Chondrocyte (in vitro differentiated cells): ENCODE measurements around the gene C11orf68. TPM values are rescaled to one million over a fixed set of nuclear protein-coding genes. Genes with fewer than 3 reads are reported as not detected.
"Not testable (repeated sequence)": the region's sequence is repeated elsewhere in the genome, so short reads cannot be mapped to it uniquely, and the experiment has no call there.

Source experiments
- DNase-seq: peaks from one replicate; pipeline ENCODE4 v3.0.0; 2021; ENCODE audit warnings: mixed read lengths, low spot score
- H3K27ac Mint-ChIP-seq: one replicate; pipeline ENCODE4 v1.8.0; 2021; ENCODE audit warnings: mild to moderate bottlenecking, moderate library complexity, mixed read lengths; ENCODE audit not compliant: unreplicated experiment
- H3K27me3 Mint-ChIP-seq: 2 replicates; pipeline ENCODE4 v1.8.0; 2021; ENCODE audit warnings: low read depth, mixed read lengths
- H3K36me3 Mint-ChIP-seq: 2 replicates; pipeline ENCODE4 v1.8.0; 2021; ENCODE audit warnings: low read depth, mixed read lengths
- H3K4me1 Mint-ChIP-seq: 2 replicates; pipeline ENCODE4 v1.8.0; 2021; ENCODE audit warnings: low read depth, mild to moderate bottlenecking, mixed read lengths
- H3K4me3 Mint-ChIP-seq: one replicate; pipeline ENCODE4 v1.8.0; 2021; ENCODE audit warnings: mild to moderate bottlenecking, moderate library complexity, mixed read lengths; ENCODE audit not compliant: unreplicated experiment
- H3K9me3 Mint-ChIP-seq: 2 replicates; pipeline ENCODE4 v1.8.0; 2021; ENCODE audit warnings: low read depth, mixed read lengths
- total RNA-seq: library from RNA; stranded (reverse); gene quantifications from 3 replicates; pipeline ENCODE4 v1.2.1, GENCODE V29; 2021
- TF ChIP-seq, protein P1 (sequence below): fragments of 200-600 bp; sonication (generic); IDR thresholded peaks from 2 replicates; pipeline ENCODE4 v1.5.0; 2021; ENCODE audit warnings: antibody characterized with exemption, mild to moderate bottlenecking, moderate library complexity

The C11orf68 gene
- total RNA-seq, 1 donor from 2014 or later, result 68.8 TPM

DNA sequence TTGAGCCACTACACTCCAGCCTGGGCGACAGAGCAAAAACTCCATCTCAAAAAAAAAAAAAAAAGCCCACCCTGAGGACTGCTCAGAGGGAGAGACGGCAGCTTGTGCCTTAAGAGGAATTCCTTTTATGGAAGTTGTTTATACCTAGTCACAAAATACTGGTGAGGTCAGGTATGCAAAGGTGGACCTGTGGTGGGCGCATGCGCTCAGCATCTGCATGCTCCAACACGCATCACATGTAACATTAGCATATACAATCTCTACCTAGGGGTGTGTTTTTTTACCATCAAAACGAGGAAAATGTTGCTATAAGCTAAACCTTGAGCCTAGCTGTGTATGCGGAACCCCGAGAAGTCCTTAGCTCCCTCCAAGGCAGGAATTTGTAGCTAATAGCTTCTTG lies 35.9 kb upstream of the C11orf68 start:
- H3K27me3 Mint-ChIP-seq, result no peaks in the 10 kb centered on the region
- H3K9me3 Mint-ChIP-seq, result no peaks in the 10 kb centered on the region
- TF ChIP-seq, protein P1, sequence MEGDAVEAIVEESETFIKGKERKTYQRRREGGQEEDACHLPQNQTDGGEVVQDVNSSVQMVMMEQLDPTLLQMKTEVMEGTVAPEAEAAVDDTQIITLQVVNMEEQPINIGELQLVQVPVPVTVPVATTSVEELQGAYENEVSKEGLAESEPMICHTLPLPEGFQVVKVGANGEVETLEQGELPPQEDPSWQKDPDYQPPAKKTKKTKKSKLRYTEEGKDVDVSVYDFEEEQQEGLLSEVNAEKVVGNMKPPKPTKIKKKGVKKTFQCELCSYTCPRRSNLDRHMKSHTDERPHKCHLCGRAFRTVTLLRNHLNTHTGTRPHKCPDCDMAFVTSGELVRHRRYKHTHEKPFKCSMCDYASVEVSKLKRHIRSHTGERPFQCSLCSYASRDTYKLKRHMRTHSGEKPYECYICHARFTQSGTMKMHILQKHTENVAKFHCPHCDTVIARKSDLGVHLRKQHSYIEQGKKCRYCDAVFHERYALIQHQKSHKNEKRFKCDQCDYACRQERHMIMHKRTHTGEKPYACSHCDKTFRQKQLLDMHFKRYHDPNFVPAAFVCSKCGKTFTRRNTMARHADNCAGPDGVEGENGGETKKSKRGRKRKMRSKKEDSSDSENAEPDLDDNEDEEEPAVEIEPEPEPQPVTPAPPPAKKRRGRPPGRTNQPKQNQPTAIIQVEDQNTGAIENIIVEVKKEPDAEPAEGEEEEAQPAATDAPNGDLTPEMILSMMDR, result no peak
- no peaks in the 10 kb centered on the region for H3K36me3 Mint-ChIP-seq
- H3K4me3 Mint-ChIP-seq, result no peak overlapping the region
- no peak overlapping the region for H3K27ac Mint-ChIP-seq
- H3K4me1 Mint-ChIP-seq, result no peaks in the 10 kb centered on the region
- no peak for DNase-seq

- Mint-ChIP-seq H3K9me3 (no peaks in the 10 kb centered on the region), H3K27me3 (peaks cover 3% of the 10 kb centered on the region), H3K4me1 (no peaks in the 10 kb centered on the region), H3K27ac (no peak overlapping the region), H3K4me3 (no peak overlapping the region), H3K36me3 (no peaks in the 10 kb centered on the region)
- TF ChIP-seq, protein P1, result no peak
- no peak for DNase-seq
Observed at GRCh38 chr11:65953471-65953870, 34.6 kb upstream of the C11orf68 start.

GRCh38 chr11:65952052-65952521 lies 33.2 kb upstream of the C11orf68 start:
- no peaks in the 10 kb centered on the region for H3K4me1 Mint-ChIP-seq
- H3K4me3 Mint-ChIP-seq, result no peak overlapping the region
- no peak for DNase-seq
- H3K27ac Mint-ChIP-seq, result no peak overlapping the region
- peaks cover 3% of the 10 kb centered on the region for H3K27me3 Mint-ChIP-seq
- TF ChIP-seq, protein P1, result no peak
- no peaks in the 10 kb centered on the region for H3K9me3 Mint-ChIP-seq
- H3K36me3 Mint-ChIP-seq, result no peaks in the 10 kb centered on the region

GRCh38 chr11:65951641-65952040 lies 32.8 kb upstream of the C11orf68 start:
- DNase-seq, H3K27ac Mint-ChIP-seq, H3K9me3 Mint-ChIP-seq, H3K27me3 Mint-ChIP-seq, H3K4me3 Mint-ChIP-seq, H3K36me3 Mint-ChIP-seq, H3K4me1 Mint-ChIP-seq: not testable (repeated sequence)

DNA sequence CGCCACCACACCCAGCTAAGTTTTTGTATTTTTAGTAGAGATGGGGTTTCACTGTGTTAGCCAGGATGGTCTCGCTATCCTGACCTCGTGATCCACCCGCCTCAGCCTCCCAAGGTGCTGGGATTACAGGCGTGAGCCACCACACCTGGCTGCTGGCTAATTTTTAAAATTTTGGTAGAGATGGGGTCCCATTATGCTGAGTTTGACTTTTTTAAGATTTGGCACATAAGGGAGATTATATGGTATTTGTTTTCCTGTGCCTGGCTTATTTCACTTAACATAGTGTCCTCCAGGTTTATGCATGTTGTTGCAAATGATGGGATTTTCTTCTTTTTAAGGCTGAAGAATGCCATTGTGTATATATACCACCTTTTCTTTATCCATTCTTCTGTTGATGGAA lies 31.8 kb upstream of the C11orf68 start:
- H3K4me1 Mint-ChIP-seq, H3K4me3 Mint-ChIP-seq, DNase-seq, H3K9me3 Mint-ChIP-seq, H3K36me3 Mint-ChIP-seq, H3K27ac Mint-ChIP-seq, H3K27me3 Mint-ChIP-seq: not testable (repeated sequence)

- TF ChIP-seq, protein P1, result no peak
- no peak overlapping the region for H3K27ac Mint-ChIP-seq
- no peaks in the 10 kb centered on the region for H3K9me3 Mint-ChIP-seq
- H3K27me3 Mint-ChIP-seq, result peaks cover 3% of the 10 kb centered on the region
- DNase-seq, result no peak
- no peak overlapping the region for H3K4me3 Mint-ChIP-seq
- H3K36me3 Mint-ChIP-seq, result no peaks in the 10 kb centered on the region
- H3K4me1 Mint-ChIP-seq, result no peaks in the 10 kb centered on the region
Observed at GRCh38 chr11:65947603-65948125, 28.8 kb upstream of the C11orf68 start.
